M059J (cell line): ENCODE results near the gene CACNA1B. TPM values are rescaled to one million over a fixed set of nuclear protein-coding genes. Genes with fewer than 3 reads are reported as not detected.
"Not testable (repeated sequence)": the region's sequence is repeated elsewhere in the genome, so short reads cannot be mapped to it uniquely, and the experiment has no call there.

Experiments
- DNase-seq: peaks from one replicate; pipeline ENCODE4 v3.0.0-alpha.2; 2012; ENCODE audit warnings: low read depth
- total RNA-seq: library from RNA; depleted of rRNA; stranded (reverse); fragments of >200 nt; shearing (Covaris generic); gene quantifications from 2 replicates; pipeline ENCODE4 v1.2.3, GENCODE V29; 2014

Gene CACNA1B
- total RNA-seq, 1 experiment from 2014 or later: not detected

GRCh38 chr9:138114501-138115245 lies 237.1 kb downstream of the CACNA1B start:
- DNase-seq: no peak

- no peak for DNase-seq
Measured at GRCh38 chr9:138115506-138115905, 237.9 kb downstream of the CACNA1B start.

GRCh38 chr9:138116521-138116920 lies 238.9 kb downstream of the CACNA1B start:
- DNase-seq: no peak

GRCh38 chr9:138117101-138117750 lies 239.6 kb downstream of the CACNA1B start:
- DNase-seq: no peak

- DNase-seq: no peak
Measured at GRCh38 chr9:138117836-138118235, 240.3 kb downstream of the CACNA1B start.

- DNase-seq: no peak
Measured at GRCh38 chr9:138118601-138119071, 241.1 kb downstream of the CACNA1B start.

GRCh38 chr9:138119202-138120027 lies 241.8 kb downstream of the CACNA1B start:
- DNase-seq: no peak

- DNase-seq: no peak
Measured at GRCh38 chr9:138120072-138120471, 242.5 kb downstream of the CACNA1B start.

GRCh38 chr9:138120511-138121437 lies 243.2 kb downstream of the CACNA1B start:
- no peak for DNase-seq

- no peak for DNase-seq
Measured at GRCh38 chr9:138121438-138122050, 244.0 kb downstream of the CACNA1B start.

GRCh38 chr9:138122201-138122600 lies 244.6 kb downstream of the CACNA1B start:
- DNase-seq: no peak

- DNase-seq: no peak
Measured at GRCh38 chr9:138122676-138123075, 245.1 kb downstream of the CACNA1B start.

GRCh38 chr9:138123086-138123485 lies 245.5 kb downstream of the CACNA1B start:
- DNase-seq: no peak

- DNase-seq: not testable (repeated sequence)
Measured at GRCh38 chr9:138126090-138126857, 248.7 kb downstream of the CACNA1B start.

GRCh38 chr9:138126858-138127584 lies 249.4 kb downstream of the CACNA1B start:
- DNase-seq: not testable (repeated sequence)

- DNase-seq: not testable (repeated sequence)
Measured at GRCh38 chr9:138128027-138128426, 250.4 kb downstream of the CACNA1B start.

GRCh38 chr9:138129318-138129717 lies 251.7 kb downstream of the CACNA1B start:
- DNase-seq: not testable (repeated sequence)

GRCh38 chr9:138132946-138133705 lies 255.5 kb downstream of the CACNA1B start:
- DNase-seq: not testable (repeated sequence)
